Breast epithelium (tissue), 3 donors: Measurements from ENCODE around the gene PFN1.

Experiments
- CTCF ChIP-seq, 3 donors: fragments of 450-650 bp; IDR thresholded peaks; one replicate each; pipeline ENCODE4 v1.5.1; 2016 to 2017; ENCODE audit warnings: antibody characterized with exemption in 3 of 3, mild to moderate bottlenecking in 3 of 3, moderate library complexity in 3 of 3
- POLR2AphosphoS5 ChIP-seq, 3 donors: sonication (generic); formaldehyde crosslinking; IDR thresholded peaks; one replicate each; pipeline ENCODE4 v1.6.1; 2017; ENCODE audit warnings: antibody characterized with exemption in 3 of 3

DNA sequence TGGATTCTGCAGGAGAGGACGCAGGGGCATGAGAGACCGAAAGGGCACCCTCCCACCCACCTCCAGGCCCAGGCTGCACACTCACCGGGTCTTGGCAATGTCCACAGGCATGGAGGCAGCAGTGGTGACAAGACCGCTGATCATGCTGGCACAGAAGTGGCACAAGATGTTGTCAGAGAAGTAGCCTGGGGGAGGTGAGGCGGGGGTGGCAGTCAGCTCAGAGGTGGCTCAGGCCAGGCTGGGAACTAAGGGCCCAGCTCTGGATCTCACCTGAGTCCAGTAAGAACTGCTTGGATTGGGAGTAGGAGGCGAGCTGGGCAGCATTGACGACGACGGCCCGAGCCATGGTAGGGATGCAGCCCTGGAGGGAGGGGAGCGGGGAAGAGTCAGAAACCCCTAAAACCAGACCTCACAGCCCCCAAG, 10.2 kb downstream of the PFN1 start:
- TF ChIP-seq CTCF (IDR thresholded peaks at IDR 0.05) = no peak
- TF ChIP-seq POLR2AphosphoS5 (IDR thresholded peaks at IDR 0.05) = no peak
